NB4 (cell line): Measurements from ENCODE around the gene SLC35G6.

Experiments used
- DNase-seq: peaks from one replicate; pipeline ENCODE4 v3.0.0; 2010; ENCODE audit warnings: low read depth
- H3K4me3 ChIP-seq: one replicate; pipeline ENCODE4 v1.5.1; 2011; ENCODE audit warnings: mild to moderate bottlenecking, low read depth, low read length, moderate library complexity
- MYC ChIP-seq: IDR thresholded peaks from 2 replicates; pipeline ENCODE4 v1.6.1; 2011; ENCODE audit warnings: low read depth, low read length
- POLR2A ChIP-seq: IDR thresholded peaks from 2 replicates; pipeline ENCODE4 v1.6.1; 2011; ENCODE audit warnings: mild to moderate bottlenecking; ENCODE audit not compliant: insufficient read length; ENCODE audit errors: extremely low read depth
- TF ChIP-seq, protein P1 (sequence below): IDR thresholded peaks from one replicate; pipeline ENCODE4 v1.5.1; 2012; ENCODE audit warnings: low read depth, low read length
- TF ChIP-seq, protein P2 (sequence below): IDR thresholded peaks from 2 replicates; pipeline ENCODE4 v1.6.1; 2011; ENCODE audit warnings: low read depth, low read length

Gene SLC35G6

DNA sequence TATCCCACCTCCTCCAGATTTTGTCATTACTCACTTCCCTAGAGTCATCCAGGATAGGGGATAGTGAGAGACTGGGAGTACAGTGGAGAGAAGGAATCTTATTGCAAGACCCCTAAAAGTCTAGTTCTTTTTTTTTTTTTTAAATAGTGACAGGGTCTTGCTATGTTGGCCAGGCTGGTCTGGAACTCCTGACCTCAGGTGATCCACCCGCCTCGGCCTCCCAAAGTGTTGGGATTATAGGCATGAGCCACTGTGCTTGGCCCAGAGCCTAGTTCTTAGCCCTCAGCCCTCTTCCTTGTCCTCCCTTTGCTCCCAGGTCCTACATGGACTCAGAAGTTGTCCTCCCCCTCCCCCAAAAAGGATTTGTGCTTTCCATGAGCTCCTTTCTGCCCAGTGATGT lies 39.1 kb upstream of the SLC35G6 start:
- no peak for TF ChIP-seq POLR2A
- no peak for TF ChIP-seq MYC
- TF ChIP-seq, protein P1, sequence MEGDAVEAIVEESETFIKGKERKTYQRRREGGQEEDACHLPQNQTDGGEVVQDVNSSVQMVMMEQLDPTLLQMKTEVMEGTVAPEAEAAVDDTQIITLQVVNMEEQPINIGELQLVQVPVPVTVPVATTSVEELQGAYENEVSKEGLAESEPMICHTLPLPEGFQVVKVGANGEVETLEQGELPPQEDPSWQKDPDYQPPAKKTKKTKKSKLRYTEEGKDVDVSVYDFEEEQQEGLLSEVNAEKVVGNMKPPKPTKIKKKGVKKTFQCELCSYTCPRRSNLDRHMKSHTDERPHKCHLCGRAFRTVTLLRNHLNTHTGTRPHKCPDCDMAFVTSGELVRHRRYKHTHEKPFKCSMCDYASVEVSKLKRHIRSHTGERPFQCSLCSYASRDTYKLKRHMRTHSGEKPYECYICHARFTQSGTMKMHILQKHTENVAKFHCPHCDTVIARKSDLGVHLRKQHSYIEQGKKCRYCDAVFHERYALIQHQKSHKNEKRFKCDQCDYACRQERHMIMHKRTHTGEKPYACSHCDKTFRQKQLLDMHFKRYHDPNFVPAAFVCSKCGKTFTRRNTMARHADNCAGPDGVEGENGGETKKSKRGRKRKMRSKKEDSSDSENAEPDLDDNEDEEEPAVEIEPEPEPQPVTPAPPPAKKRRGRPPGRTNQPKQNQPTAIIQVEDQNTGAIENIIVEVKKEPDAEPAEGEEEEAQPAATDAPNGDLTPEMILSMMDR: no peak
- TF ChIP-seq, protein P2, sequence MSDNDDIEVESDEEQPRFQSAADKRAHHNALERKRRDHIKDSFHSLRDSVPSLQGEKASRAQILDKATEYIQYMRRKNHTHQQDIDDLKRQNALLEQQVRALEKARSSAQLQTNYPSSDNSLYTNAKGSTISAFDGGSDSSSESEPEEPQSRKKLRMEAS: no peak
- no peak for DNase-seq
- no peak overlapping the region for H3K4me3 ChIP-seq

DNA sequence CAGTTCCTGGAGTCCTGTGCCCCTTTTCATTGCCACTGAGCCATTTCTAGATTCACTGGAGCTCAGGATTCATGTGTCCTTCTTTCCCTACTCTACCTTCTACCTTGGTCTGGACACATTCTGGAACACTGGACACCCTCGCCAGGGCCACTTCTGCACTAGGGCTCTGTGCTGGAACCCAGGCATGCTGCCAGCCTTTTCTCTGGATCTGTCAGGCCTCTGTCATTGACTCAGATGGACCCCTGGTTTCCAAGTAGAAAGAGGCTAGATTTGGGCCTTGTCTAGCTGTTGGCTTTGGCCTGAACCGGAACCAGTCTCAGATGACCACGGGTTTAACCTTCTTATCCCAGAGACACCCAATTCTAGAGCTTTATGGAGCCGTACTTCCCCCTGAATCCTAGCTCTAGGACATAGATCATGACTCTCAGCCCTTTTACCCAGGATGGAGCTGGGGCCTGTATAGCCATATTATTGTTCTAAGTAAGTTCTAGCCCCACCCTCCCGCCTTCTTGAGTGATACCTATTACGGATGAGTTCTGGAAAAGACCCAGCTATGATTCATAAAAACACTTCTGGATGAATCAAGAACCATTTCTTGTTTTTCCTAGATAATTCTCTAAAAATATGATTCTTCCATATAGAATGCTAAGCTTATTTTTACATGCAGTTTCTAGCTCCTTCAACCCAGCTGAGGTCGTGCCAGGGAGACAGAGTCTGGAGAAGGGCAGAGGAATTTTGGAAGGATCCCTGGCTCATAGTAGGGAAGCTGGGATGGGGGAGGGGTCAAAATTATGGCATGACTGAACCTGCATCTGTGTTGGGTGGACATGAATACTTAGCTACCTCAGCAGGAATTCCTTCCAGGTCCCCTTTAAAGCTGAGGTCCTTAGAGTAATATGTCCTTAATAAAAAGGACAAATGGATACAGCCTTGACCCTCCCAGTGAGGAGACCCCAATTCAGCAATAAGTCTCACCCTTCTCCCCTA lies 37.5 kb upstream of the SLC35G6 start:
- H3K4me3 ChIP-seq: no peak overlapping the region
- DNase-seq: no peak
- TF ChIP-seq, protein P1: no peak
- TF ChIP-seq MYC (no peak), POLR2A (no peak)
- TF ChIP-seq, protein P2: no peak

DNA sequence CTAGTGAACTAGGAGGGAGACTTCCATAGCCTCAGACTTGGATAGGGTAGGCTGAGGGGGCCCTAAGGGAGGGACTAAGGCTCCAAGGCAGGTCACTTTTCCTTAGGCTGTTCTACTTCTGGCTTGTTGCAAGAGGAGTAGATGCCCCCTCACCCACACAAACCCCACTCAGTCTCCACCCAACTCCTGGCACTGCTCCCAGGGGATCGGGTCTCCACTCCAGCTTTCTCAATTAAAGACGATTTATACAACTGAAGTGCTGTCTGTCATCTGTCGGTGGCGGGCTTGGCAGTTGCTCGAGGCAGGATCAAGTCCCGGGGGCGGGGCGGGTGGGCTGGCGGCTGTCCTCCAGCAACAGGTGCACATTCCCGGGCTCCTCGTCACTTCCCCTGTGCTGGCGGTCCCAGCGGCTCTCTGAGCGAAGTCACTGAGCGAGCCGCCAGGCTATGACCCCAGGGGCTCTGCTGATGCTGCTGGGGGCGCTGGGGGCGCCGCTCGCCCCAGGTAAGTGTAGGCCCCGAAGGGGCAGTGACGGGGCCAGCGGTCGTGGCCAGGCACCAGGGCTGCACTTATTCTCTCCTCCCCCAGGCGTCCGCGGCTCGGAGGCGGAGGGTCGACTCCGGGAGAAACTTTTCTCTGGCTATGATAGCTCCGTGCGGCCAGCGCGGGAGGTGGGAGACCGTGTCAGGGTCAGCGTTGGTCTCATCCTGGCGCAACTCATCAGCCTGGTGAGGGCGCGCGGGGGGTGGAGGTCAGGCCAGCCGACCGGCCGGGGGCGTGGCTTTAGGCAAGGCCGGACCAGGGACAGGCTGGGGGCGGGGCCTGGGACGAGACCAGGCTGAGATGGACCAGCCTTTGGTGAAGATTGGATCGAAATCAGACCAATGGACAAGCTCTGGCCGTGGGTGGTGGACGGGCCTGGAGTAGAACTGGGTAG lies 36.3 kb upstream of the SLC35G6 start, which contains the start of gene CHRNB1:
Gene CHRNB1 (plus strand): TSS at position 380 of the 937 bp plus-strand sequence. CDS start 67 bp downstream, at position 447.
- TF ChIP-seq POLR2A: no peak
- TF ChIP-seq, protein P2: no peak
- TF ChIP-seq, protein P1: no peak
- TF ChIP-seq MYC: no peak
- no peak within 1 kb of the TSS for H3K4me3 ChIP-seq
- no peak for DNase-seq

DNA sequence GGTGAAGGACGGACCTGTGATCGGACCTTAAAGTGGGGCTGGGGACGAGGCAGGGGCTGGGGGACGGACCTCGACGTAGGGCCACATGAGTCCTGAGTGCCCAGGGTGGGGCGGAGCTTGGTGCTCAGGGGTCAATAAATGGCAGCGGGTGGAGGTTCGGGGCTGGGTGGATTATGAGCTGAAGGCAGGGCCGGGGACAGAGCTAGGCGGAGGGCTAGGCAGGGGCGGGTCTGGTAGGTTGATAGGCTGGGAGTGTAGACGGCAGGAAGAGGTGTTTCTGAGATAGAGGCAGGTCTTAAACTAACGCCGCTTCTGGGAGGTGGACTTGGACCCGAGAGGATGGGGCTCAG lies 35.7 kb upstream of the SLC35G6 start:
- H3K4me3 ChIP-seq: no peak overlapping the region

DNA sequence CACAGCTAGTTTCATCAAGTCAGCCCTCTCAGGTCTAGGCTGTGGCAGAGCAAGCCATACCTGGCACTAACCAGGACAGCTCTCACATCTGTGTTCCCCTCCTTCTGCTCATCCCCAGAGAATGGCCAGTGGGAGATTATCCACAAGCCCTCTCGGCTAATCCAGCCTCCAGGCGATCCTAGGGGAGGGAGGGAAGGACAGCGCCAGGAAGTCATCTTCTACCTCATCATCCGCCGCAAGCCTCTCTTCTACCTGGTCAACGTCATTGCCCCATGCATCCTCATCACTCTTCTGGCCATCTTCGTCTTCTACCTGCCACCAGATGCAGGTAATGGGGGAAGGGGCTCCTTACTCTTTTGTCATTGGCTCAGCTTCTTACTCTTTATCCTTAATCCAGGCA lies 32.8 kb upstream of the SLC35G6 start:
- no peak for TF ChIP-seq POLR2A
- no peak for DNase-seq
- H3K4me3 ChIP-seq: no peak overlapping the region

More for the DNA sequence above, 35.7 kb upstream of the SLC35G6 start:
- TF ChIP-seq, protein P2: no peak
- no peak for TF ChIP-seq MYC
- TF ChIP-seq, protein P1: no peak
- TF ChIP-seq POLR2A: no peak
- DNase-seq: no peak

DNA sequence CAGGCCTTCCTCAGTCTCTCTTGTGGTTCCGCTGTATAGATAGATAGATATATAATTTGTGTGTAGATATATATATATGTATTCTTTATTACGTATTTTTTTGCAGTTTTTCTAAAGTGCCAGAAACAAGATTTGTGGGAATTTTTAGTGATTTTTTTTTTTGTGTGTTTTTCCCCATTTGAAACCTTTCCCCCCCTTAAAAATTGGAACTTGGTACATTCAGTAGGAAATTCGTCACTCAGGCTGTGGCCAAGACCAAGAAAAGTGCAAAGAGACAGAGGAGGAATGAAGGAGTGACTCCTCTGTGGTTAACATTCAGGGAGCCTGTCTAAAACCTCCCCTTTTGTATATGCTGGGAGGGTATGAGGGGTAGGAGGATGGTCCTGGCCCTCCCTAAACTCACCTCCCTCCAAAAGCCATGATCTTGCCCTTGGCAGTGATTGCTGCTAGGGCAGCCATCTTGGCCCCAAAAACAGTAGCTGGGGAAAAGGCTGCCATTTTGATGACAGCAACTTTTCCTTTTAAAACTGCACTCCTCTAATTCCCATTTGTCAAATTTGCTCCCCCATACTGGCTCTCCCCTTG lies 21.2 kb upstream of the SLC35G6 start:
- TF ChIP-seq MYC (no peak), POLR2A (no peak)
- TF ChIP-seq, protein P1: no peak
- TF ChIP-seq, protein P2: no peak
- no peak for DNase-seq
- no peak overlapping the region for H3K4me3 ChIP-seq
